T-helper 22 cell (primary cell): Measurements from ENCODE around the gene TCF7L2.

Experiments
- DNase-seq: peaks from one replicate; pipeline ENCODE4 v3.0.0-alpha.2; 2020; ENCODE audit warnings: low read depth

The TCF7L2 gene

GRCh38 chr10:112948196-112948595, 1.9 kb upstream of the TCF7L2 start:
- DNase-seq: no peak

DNA sequence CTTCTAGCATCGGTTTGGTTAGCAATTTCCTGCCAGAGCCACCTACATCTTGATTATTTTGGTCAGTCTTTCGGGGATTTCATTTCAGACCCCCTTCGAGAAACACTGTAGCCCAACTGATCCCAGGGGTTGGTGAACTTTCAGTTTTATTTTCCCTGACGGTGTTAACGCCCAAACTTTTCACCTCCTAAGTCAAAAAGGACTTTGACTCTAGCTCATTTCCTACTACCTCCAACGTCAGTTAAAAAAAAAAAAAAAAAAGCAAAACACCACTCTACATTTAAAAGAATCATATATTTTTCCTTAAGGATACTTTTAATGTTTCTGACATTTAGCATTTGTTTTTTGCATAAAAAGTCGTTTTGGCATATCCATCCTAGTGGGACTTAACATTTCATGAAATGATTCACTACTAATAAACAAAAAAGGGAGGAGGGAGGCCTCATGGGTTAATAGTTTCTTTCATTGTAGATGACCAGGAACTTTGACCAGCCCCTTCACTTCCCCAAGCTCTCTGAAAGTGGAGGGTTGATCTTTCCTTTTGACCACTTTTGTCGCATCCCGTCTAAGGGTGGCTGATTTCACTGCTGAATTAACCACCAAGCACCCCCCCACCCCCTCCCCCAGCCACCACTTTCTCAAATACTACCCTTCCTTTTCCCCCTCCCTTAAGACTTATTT, 764 bp upstream of the TCF7L2 start:
- DNase-seq: no peak

DNA sequence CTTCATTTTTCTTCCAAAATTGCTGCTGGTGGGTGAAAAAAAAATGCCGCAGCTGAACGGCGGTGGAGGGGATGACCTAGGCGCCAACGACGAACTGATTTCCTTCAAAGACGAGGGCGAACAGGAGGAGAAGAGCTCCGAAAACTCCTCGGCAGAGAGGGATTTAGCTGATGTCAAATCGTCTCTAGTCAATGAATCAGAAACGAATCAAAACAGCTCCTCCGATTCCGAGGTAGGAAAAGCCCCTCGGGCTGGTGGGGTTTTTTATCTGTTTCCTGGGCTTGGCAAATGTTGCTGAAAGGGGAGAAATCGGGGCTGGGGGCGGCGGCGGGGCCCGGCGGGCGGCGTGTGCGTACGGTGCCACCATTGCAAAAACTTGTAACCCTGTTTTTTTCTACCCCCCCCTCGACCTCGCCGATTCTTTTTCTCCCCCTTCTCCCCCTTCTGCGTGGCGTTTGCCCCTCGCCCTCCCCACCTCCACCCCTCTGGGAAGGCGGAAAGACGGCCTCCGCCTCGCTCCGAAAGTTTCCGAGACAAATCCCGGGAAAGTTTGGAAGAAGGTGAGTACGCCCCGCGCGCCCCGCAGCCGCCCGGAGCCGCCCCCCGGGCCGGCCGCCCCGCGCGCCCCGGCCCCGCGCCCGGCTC, 789 bp downstream of the TCF7L2 start:
- DNase-seq: no peak

GRCh38 chr10:112951359-112952281, 1.6 kb downstream of the TCF7L2 start:
- DNase-seq: peak; percentile 34

DNA sequence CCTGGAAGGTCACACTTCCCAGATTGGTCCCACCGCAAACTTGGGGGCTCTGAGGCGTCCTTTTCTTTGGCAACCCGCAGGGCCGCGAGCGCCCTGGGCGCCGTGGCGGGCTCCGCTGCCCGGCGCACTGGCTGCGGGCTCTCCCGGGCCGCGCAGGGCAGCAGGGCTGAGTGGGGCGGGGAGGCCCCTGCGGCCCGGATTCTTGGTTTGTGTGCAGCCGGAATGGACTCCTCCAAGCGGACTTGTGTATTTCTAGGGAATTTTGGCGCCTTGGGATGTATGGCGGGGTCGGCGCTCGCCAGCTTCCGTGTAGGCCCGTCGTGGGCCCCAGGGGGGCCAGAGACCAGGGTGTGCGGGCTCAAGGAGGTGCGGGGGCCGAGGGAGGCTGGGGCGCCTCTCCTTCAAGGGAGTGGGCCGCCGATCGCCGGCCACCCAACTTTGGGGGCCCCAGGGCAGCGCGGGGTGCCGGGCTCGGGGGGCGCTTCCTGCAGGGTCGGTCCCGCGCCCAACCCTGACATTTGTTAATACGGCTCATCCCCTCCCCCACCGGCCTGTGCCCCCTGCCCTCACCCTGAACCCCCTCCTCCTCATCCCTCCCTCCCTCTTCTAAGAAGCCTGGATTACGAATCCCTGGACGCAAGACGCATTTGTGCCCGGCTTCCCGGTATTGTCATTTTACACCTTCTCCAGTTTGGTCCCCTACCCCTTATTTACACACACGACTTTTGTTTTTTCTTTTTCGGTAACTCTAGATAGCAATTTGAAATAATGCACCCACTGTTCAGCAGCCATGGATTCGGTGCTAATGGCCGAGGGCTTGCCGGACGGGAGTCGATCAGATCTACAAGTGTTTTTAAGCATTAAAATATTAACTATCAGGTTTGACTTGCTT, 2.5 kb downstream of the TCF7L2 start:
- DNase-seq: no peak

- DNase-seq: no peak
Observed at GRCh38 chr10:112953174-112954159, 3.4 kb downstream of the TCF7L2 start.

- no peak for DNase-seq
Observed at GRCh38 chr10:112954974-112955581, 5.0 kb downstream of the TCF7L2 start.

DNA sequence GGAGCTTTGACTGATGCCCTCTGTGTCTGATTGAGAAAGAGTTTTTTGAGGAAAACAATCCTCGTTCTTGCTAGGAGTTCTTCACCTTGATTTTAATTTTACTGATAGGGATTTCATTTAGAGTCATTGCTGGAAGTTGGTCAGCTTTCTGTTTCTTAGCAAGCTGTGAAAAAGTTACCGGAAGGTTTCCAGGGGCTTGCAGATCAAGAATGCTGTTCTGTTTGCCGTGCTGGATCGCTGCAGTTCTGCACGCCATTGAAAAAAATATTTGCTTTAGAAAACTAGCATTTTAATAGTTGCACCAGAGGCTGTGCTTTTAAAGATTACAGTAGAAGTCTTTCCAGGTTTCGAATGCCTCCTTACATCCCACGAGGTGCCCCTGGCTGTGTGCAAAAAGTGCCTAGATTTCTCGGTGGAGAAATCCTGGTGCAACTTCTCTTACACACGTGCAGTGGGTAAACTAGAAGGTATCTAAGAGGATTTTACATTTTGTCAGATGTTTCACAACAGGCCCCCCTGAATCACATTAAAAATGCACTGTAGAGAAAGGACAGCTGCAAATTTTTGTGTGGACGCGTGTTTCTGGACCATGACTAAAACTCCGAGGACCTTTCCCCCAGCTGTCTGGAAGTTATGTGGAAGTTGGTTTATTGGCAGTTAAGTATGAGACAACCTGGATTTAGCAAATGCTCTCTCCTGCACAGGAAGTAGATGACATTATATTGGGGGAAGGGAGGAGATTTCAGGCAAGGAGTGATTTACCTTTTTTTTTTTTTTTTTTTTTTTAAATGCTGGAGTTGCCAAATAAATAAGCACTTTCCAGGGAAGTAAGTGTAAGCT, 5.8 kb downstream of the TCF7L2 start:
- no peak for DNase-seq

- no peak for DNase-seq
Observed at GRCh38 chr10:112956631-112957350, 6.7 kb downstream of the TCF7L2 start.

DNA sequence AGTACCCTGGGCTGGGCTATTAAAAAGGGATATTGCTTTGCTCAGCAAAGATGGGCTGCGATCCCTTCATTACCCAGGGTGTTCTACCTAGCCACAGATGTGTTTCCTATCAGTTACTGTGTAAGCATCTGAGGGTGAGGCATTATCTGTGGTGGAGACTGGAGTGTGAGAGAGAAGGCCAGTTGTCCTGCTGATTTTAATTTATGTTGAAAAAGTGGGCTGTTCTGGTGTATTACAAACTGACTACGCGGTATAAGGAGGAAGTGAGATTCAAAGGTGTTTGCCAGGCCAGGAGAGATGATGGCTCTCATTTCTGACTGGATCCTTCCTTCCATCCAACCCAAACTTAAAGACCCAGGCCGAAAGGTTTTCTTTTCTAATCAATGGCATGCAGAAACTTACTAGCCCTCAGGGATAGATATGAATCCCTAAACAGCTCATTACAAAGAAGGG, 7.6 kb downstream of the TCF7L2 start:
- DNase-seq: no peak

DNA sequence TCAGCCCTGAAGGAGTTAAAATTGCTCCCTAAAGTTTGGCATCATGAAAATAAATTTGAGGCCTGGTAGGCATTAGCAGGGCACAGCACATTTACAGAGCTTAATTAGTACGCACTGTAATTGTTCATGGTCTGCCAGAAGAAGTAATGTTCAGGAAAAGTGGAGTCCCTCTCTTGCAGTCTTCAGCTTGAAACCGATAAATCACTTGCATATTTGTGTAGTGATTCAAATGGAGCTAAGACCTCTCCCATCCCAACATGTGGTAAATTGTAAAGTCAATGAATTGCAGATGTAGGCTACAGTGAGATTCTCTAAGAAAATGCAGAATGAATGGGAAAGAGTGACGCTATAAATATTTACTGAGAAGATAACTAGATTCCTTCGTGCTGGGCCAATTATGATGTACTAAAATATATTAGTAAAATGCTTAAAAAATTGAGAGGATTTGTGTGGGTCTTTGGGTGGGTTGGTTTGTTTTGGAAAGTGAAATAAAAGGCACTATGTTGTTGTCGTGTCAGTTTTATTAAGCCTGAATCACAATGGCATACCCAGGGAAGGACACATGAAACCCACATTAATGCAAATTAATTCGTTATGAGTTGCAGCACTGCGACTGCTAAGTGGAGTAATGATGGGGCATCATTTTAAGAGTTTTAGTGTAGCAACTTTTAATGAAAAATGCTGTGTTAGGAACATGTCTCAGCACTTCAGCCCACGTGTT, 8.4 kb downstream of the TCF7L2 start:
- no peak for DNase-seq

GRCh38 chr10:112959207-112959838, 9.3 kb downstream of the TCF7L2 start:
- no peak for DNase-seq

DNA sequence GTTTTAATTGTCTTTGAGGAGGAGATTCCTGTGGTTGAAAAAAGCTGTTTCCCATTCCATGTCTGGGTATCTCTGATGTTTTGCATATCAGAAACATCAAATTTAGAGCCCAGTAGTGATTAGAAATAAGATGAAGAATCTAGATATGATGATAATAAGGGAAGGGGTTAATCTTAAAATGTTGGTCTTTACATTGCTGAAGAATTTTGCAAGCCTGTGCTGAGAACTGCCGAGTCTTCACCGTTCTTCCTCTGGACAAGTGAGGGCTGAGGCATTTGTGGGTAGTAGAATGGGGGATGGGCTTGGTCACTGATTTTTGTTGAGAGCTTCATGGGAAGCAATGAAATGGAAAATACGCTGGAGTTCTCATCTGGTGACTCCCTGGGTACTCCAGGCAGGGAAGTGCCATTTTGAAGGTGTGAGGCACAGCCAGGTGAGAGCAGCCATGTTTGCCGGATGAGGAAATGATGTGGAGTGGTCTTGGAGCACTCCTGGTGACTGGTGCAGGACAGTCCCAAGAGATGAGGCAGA, 10.2 kb downstream of the TCF7L2 start:
- no peak for DNase-seq

DNA sequence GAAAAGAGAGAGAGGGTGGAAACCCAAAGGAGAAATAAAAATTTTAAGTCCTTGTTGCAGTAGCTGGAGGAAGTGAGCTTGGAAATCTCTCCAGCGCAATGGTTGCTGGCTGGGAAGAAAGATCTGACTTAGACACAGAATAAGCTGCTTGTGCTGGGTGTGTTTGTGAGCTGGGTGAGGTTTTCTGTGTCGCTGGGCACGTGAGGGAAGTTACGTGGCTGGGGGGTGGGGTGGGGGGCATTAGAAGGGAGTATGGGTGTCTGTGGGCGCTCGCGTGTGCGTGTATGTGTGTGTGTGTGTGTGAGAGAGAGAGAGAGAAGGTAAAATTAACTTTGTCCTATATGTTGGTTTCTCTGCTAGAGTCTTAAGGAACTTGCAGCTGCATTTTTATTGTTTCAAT, 11.6 kb downstream of the TCF7L2 start:
- no peak for DNase-seq

DNA sequence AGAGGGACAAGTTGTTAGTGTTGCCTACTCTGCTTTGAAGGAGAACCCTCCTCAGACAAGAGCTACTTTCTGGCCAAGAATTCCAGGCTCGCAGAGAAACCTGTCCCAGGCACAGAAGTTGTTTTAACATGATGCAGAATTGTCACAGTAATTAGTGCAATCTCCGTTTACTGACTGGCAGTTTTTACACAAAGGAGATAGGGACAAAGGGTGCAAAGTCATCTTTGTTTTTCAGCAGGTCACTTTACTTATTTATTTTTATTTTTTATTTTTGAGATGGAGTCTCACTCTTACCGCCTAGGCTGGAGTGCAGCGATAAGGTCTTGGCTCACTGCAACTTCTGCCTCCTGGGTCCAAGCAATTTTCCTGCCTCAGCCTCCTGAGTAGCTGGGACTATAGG, 12.3 kb downstream of the TCF7L2 start:
- no peak for DNase-seq

GRCh38 chr10:112963835-112964234, 13.8 kb downstream of the TCF7L2 start:
- DNase-seq: no peak

- no peak for DNase-seq
Observed at GRCh38 chr10:112964482-112964881, 14.4 kb downstream of the TCF7L2 start.
